CD14-positive monocyte (primary cell): ENCODE measurements around the gene STAC3. TPM values are rescaled to one million over a fixed set of nuclear protein-coding genes. Genes with fewer than 3 reads are reported as not detected.

ENCODE experiments used
- DNase-seq, 3 donors: peaks; one replicate each; pipeline ENCODE4 v3.0.0-alpha.2; 2011 to 2022
- H2AFZ ChIP-seq: 2 replicates; pipeline ENCODE4 v1.6.0; 2012; ENCODE audit warnings: mild to moderate bottlenecking, low read depth, low read length, inconsistent platforms; ENCODE audit not compliant: insufficient read depth, poor library complexity, severe bottlenecking
- H3K27ac ChIP-seq, 2 donors: 1 replicate in 1 of 2; 2 replicates in 1 of 2; pipeline ENCODE4 v1.5.1; 2012 to 2013; ENCODE audit warnings: low read length in 2 of 2, control low read depth in 1 of 2, inconsistent platforms in 1 of 2, low read depth in 1 of 2, mild to moderate bottlenecking in 1 of 2
- H3K27me3 ChIP-seq, 2 donors: one replicate each; pipeline versions ENCODE4 v1.6.0 to v1.6.1; 2011 to 2013; ENCODE audit warnings: low read length in 2 of 2; ENCODE audit not compliant: control insufficient read depth in 2 of 2, insufficient read depth in 2 of 2
- H3K36me3 ChIP-seq, 2 donors: replicated peaks in 1 of 2; 1 replicate in 1 of 2; 2 replicates in 1 of 2; pipeline versions ENCODE4 v1.5.1 to v1.6.1; 2012 to 2013; ENCODE audit warnings: low read length in 2 of 2, control low read depth in 1 of 2, inconsistent platforms in 1 of 2, mild to moderate bottlenecking in 1 of 2; ENCODE audit not compliant: insufficient read depth in 2 of 2, control insufficient read depth in 1 of 2
- H3K4me1 ChIP-seq, 2 donors: 1 replicate in 1 of 2; 2 replicates in 1 of 2; pipeline versions ENCODE4 v1.5.1 to v1.6.1; 2012 to 2013; ENCODE audit warnings: low read length in 2 of 2, control low read depth in 1 of 2, inconsistent platforms in 1 of 2, mild to moderate bottlenecking in 1 of 2, moderate library complexity in 1 of 2; ENCODE audit not compliant: insufficient read depth in 2 of 2, control insufficient read depth in 1 of 2
- H3K4me2 ChIP-seq: replicated peaks from 2 replicates; pipeline ENCODE3; 2012; ENCODE audit warnings: low read length, moderate library complexity, mild to moderate bottlenecking; ENCODE audit not compliant: poor library complexity, severe bottlenecking; ENCODE audit errors: extremely low read depth
- H3K4me3 ChIP-seq, 3 experiments: fragments of 200-600 bp in 1 of 3; sonication (generic) in 1 of 3; replicated peaks in 1 of 3; 1 replicate in 2 of 3; 2 replicates in 1 of 3; pipeline ENCODE4 v1.5.1; 2011 to 2013; ENCODE audit warnings: low read length in 3 of 3, mild to moderate bottlenecking in 3 of 3, control low read depth in 2 of 3, low read depth in 2 of 3, inconsistent platforms in 1 of 3, moderate library complexity in 1 of 3
- H3K79me2 ChIP-seq: 2 replicates; pipeline ENCODE4 v1.6.0; 2012; ENCODE audit warnings: mild to moderate bottlenecking, control low read depth, inconsistent platforms, low read length, moderate library complexity; ENCODE audit not compliant: insufficient read depth
- H3K9ac ChIP-seq: 2 replicates; pipeline ENCODE4 v1.6.0; 2017; ENCODE audit warnings: low read length, mild to moderate bottlenecking; ENCODE audit not compliant: insufficient read depth, poor library complexity, severe bottlenecking
- H3K9me3 ChIP-seq, 2 donors: replicated peaks in 1 of 2; 1 replicate in 1 of 2; 2 replicates in 1 of 2; pipeline versions ENCODE4 v1.5.1 to v1.6.1; 2012 to 2013; ENCODE audit warnings: low read length in 2 of 2, control low read depth in 1 of 2; ENCODE audit not compliant: control insufficient read depth in 1 of 2, insufficient read depth in 1 of 2
- H4K20me1 ChIP-seq: 2 replicates; pipeline ENCODE4 v1.6.0; 2012; ENCODE audit warnings: mild to moderate bottlenecking, low read length, control low read depth, moderate library complexity; ENCODE audit not compliant: insufficient read depth
- H3K27ac Mint-ChIP-seq, 7 donors: one replicate each; pipeline ENCODE4 v1.8.0; 2020; ENCODE audit warnings: mild to moderate bottlenecking in 7 of 7, mixed read lengths in 7 of 7, moderate library complexity in 6 of 7, inconsistent platforms in 2 of 7
- H3K27me3 Mint-ChIP-seq, 3 donors: one replicate each; pipeline ENCODE4 v1.8.0; 2021 to 2022; ENCODE audit warnings: low read depth in 3 of 3, mild to moderate bottlenecking in 3 of 3, mixed read lengths in 3 of 3, moderate library complexity in 3 of 3, inconsistent platforms in 1 of 3
- H3K36me3 Mint-ChIP-seq, 2 donors: one replicate each; pipeline ENCODE4 v1.8.0; 2020; ENCODE audit warnings: mixed read lengths in 2 of 2, inconsistent platforms in 1 of 2, mild to moderate bottlenecking in 1 of 2
- H3K4me1 Mint-ChIP-seq: one replicate; pipeline ENCODE4 v1.8.0; 2020; ENCODE audit warnings: mild to moderate bottlenecking, mixed read lengths
- H3K4me3 Mint-ChIP-seq, 2 donors: one replicate each; pipeline ENCODE4 v1.8.0; 2020; ENCODE audit warnings: mild to moderate bottlenecking in 2 of 2, mixed read lengths in 2 of 2, moderate library complexity in 1 of 2
- H3K9me3 Mint-ChIP-seq, 7 donors: one replicate each; pipeline ENCODE4 v1.8.0; 2020 to 2022; ENCODE audit warnings: mixed read lengths in 7 of 7, mild to moderate bottlenecking in 6 of 7, moderate library complexity in 6 of 7, inconsistent platforms in 2 of 7
- CTCF ChIP-seq: fragments of 200-600 bp; IDR thresholded peaks from one replicate; pipeline ENCODE4 v1.8.0; 2022; ENCODE audit warnings: antibody characterized with exemption, mild to moderate bottlenecking
- WGBS: methylation state at CpG from one replicate; pipeline ENCODE4 v1.1.5; 2013; ENCODE audit warnings: missing lambda C conversion rate; ENCODE audit not compliant: insufficient coverage; 5-methylcytosine and 5-hydroxymethylcytosine counted together
- intact Hi-C, 2 donors: fragments of 100-400 bp; cut with micrococcal nuclease; formaldehyde crosslinking; loops; one replicate each; pipeline versions ENCODE4 v1.15.0 to v1.15.1; 2023
- polyA plus RNA-seq, 3 donors: library from polyadenylated mRNA; depleted of rRNA in 1 of 3; unstranded in 2 of 3; stranded (reverse) in 1 of 3; fragments of 300-500 nt in 2 of 3; fragments of >200 nt in 1 of 3; fragmentation: Illumina TruSeq in 2 of 3; gene quantifications; 1 replicate in 2 of 3; 2 replicates in 1 of 3; pipeline ENCODE4 v1.2.3, GENCODE V29; 2012 to 2021

The STAC3 gene
- polyA plus RNA-seq, 3 donors = 7.0 to 32.1 (median 9.1) TPM

- H3K4me2 ChIP-seq = no peak overlapping the region
- peaks cover 96 to 97% of the 10 kb centered on the region in 2 donors for H3K36me3 ChIP-seq
- H3K4me3 Mint-ChIP-seq = no peak overlapping the region
- intact Hi-C loops = no loop called here
- no peak for TF ChIP-seq CTCF
- H4K20me1 ChIP-seq = peaks cover 96% of the 10 kb centered on the region
- peaks cover 0 to 10% (median 3%) of the 10 kb centered on the region in 3 donors for H3K27me3 Mint-ChIP-seq
- H3K27ac ChIP-seq = no peak overlapping the region
- no peaks in the 10 kb centered on the region for H3K27me3 ChIP-seq
- H3K4me3 ChIP-seq = no peak overlapping the region
- H3K27ac Mint-ChIP-seq = no peak overlapping the region
- no peak overlapping the region for H2AFZ ChIP-seq
- no peaks in the 10 kb centered on the region for H3K9me3 ChIP-seq
- no peak overlapping the region for H3K9ac ChIP-seq
- H3K36me3 Mint-ChIP-seq = peaks cover 93 to 98% of the 10 kb centered on the region in 2 donors
- no peaks in the 10 kb centered on the region for H3K4me1 Mint-ChIP-seq
- no peaks in the 10 kb centered on the region for H3K4me1 ChIP-seq
- peaks cover 0 to 3% (median 0%) of the 10 kb centered on the region in 7 donors for H3K9me3 Mint-ChIP-seq
- WGBS = 97% methylated on average over 20 of the region's 28 CpGs
- H3K79me2 ChIP-seq = no peaks in the 10 kb centered on the region
- no peak for DNase-seq
These were observed 47.8 kb downstream of the STAC3 start for GRCh38 chr12:57203201-57203600.

GRCh38 chr12:57202321-57202720 lies 48.7 kb downstream of the STAC3 start:
- peaks cover 96% of the 10 kb centered on the region for H4K20me1 ChIP-seq

More at GRCh38 chr12:57202321-57202720, 48.7 kb downstream of the STAC3 start:
- Mint-ChIP-seq H3K4me1 (no peaks in the 10 kb centered on the region), H3K27me3 (peaks cover 0 to 11% (median 3%) of the 10 kb centered on the region in 3 donors), H3K27ac (no peak overlapping the region), H3K36me3 (peaks cover 94 to 98% of the 10 kb centered on the region in 2 donors), H3K9me3 (peaks cover 0 to 3% (median 0%) of the 10 kb centered on the region in 7 donors), H3K4me3 (no peak overlapping the region)
- no peak overlapping the region for H3K27ac ChIP-seq
- DNase-seq = no peak
- H3K36me3 ChIP-seq = peaks cover 96 to 97% of the 10 kb centered on the region in 2 donors
- no peak overlapping the region for H3K4me2 ChIP-seq
- intact Hi-C loops = no loop called here
- H2AFZ ChIP-seq = no peak overlapping the region
- H3K79me2 ChIP-seq = no peaks in the 10 kb centered on the region
- WGBS = 93% methylated on average over 13 of the region's 19 CpGs
- no peaks in the 10 kb centered on the region for H3K27me3 ChIP-seq
- no peaks in the 10 kb centered on the region for H3K9me3 ChIP-seq
- no peaks in the 10 kb centered on the region for H3K4me1 ChIP-seq
- no peak for TF ChIP-seq CTCF
- no peak overlapping the region for H3K4me3 ChIP-seq
- H3K9ac ChIP-seq = no peak overlapping the region
